NB4 (cell line): Measurements from ENCODE around the gene SMIM13.

ENCODE experiments used
- MYC ChIP-seq: IDR thresholded peaks from 2 replicates; pipeline ENCODE4 v1.6.1; 2011; ENCODE audit warnings: low read depth, low read length
- POLR2A ChIP-seq: IDR thresholded peaks from 2 replicates; pipeline ENCODE4 v1.6.1; 2011; ENCODE audit warnings: mild to moderate bottlenecking; ENCODE audit not compliant: insufficient read length; ENCODE audit errors: extremely low read depth
- TF ChIP-seq, protein P1 (sequence below): IDR thresholded peaks from one replicate; pipeline ENCODE4 v1.5.1; 2012; ENCODE audit warnings: low read depth, low read length

DNA sequence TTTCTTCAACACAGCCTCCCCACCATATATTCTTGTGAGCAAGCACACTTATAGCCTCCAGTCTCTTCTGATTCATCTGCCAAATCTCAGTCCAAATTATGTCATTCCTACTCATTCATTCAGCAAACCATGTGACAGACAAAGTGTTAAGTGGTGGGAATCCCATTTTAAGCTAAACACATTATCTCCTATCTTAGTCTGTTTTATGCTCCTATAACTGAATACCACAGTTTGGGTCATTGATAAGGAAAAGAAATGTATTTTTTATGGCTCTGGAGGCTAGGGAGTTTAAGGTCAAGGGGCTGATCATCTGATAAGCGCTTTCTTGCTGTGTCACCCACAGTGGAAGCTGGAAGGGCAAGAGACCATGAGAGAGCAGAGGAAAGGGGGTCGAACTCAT is 23.9 kb upstream of the SMIM13 start:
- TF ChIP-seq POLR2A, result no peak
- TF ChIP-seq, protein P1, sequence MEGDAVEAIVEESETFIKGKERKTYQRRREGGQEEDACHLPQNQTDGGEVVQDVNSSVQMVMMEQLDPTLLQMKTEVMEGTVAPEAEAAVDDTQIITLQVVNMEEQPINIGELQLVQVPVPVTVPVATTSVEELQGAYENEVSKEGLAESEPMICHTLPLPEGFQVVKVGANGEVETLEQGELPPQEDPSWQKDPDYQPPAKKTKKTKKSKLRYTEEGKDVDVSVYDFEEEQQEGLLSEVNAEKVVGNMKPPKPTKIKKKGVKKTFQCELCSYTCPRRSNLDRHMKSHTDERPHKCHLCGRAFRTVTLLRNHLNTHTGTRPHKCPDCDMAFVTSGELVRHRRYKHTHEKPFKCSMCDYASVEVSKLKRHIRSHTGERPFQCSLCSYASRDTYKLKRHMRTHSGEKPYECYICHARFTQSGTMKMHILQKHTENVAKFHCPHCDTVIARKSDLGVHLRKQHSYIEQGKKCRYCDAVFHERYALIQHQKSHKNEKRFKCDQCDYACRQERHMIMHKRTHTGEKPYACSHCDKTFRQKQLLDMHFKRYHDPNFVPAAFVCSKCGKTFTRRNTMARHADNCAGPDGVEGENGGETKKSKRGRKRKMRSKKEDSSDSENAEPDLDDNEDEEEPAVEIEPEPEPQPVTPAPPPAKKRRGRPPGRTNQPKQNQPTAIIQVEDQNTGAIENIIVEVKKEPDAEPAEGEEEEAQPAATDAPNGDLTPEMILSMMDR, result no peak
- TF ChIP-seq MYC, result no peak
